Activated naive CD4-positive, alpha-beta T cell treated with anti-CD3 and anti-CD28 coated beads, Interleukin-2, amount 50 U/mL, for 16 hours (primary cell): ENCODE results near the gene MSL3.
A peak's percentile ranks its signal among the peaks of the same experiment; 100 is the strongest.

Experiments
- DNase-seq: peaks from one replicate; pipeline ENCODE4 v3.0.0-alpha.2; 2020

MSL3 gene

DNA sequence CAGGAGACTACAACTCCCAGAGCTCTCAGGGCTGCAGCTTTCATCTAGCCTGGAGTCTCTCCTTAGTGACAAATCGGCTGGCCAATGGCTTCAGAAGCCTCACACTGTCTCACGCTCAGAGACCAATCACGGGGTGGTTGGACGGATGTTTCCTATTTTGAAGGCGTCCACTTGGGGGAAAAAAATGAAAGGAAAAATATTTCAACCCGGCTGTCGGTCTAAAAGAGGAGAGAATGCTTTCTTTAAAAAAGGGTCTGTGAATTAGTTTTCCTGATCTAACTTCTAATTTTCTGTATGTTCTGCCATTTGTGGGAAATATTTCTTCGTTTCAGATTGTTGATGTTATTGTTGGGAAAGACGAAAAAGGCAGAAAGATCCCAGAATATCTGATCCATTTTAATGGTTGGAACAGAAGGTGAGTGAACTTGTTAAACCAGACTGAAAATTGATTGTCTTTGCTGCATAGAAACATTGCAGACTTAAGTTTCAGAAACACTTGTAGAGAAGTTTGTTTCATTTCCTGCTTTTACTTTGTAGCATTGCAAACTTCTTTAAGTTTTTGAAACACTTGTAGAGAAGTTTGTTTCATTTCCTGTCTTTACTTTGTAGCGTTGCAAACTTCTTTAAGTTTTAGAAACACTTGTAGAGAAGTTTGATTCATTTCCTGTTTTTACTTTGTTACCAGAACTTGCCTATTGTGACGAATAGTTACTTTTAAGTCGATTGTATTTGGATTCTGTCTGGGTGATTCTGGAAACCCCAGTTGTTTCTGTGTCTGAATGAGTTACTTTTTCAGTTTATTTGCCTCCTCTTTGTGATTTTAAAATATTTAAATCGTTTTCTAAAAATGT lies 1.6 kb downstream of the MSL3 start:
- peak; percentile 57 for DNase-seq

DNA sequence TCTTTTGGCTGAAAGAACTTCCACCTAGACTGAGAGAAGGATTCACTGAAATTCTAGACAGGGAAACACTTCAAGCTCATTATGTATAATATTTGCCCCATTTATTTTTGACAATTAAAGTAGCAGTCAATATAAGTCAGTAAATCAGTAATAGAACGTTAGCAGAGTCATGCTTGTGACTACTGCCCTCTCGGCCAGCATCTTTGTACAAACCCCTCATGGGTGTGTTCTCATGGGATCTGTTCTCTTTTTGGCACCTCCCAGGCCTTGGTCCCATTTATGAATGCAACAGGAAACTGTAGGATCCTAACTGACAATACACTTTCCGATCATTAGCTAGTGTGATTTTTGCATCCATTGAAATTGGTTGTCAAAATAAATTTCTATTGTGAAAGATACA lies 2.9 kb downstream of the MSL3 start:
- DNase-seq, result no peak

DNA sequence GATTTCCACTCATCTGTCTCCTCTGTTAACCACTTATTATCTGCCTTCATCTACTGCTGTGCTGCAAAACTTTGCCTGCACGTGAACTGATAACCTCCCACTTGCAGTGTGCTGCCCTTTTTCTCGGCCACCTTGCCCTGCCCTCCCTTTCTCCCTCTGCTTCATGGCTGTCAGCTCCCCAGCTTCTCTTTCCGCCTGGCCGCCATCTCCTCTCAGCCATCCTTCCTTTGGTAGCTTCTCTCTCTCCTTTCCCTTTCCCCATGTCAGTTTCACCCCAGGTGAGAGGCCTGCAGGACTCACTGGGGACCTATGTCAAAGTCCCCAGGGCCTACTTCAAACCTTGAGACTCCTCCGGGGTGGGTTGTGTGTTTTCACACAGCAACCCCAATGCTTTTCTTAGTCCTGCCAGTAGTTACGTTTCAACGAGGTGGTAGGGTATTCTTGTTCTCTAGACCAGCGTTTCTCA lies 6.6 kb downstream of the MSL3 start:
- no peak for DNase-seq

DNA sequence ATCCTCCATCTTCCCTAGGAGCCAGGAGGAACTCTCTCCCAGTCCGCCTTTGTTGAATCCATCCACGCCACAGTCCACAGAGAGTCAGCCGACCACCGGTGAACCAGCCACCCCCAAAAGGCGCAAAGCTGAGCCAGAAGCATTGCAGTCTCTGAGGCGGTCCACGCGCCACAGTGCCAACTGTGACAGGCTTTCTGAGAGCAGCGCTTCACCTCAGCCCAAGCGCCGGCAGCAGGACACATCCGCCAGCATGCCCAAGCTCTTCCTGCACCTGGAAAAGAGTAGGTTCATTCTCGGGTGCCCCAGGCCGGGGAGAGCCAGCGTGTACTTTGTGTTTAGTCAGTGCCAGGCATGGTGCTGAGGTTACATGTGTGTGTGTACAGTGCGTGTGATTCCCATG lies 7.4 kb downstream of the MSL3 start:
- peak; percentile 13 for DNase-seq

DNA sequence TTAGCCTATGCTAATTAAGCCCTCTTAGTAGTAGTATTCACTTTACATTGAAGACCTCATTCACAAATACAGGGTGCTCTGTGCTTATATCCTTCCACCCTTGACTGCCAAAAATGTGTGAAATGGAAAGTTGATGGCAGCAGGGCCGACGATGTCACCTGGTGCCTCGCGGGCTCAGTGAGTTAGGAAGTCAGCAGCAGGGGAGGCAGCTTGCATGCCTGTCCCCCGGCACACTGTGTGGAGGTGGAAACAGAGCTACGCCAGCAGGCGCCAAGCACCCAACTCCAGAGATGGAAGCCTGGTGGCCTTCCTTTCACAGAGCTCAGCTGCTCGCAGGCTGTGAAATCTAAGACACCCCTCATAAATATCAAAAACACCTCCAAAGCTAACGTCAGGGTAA lies 8.4 kb downstream of the MSL3 start:
- DNase-seq, result peak; percentile 26

DNA sequence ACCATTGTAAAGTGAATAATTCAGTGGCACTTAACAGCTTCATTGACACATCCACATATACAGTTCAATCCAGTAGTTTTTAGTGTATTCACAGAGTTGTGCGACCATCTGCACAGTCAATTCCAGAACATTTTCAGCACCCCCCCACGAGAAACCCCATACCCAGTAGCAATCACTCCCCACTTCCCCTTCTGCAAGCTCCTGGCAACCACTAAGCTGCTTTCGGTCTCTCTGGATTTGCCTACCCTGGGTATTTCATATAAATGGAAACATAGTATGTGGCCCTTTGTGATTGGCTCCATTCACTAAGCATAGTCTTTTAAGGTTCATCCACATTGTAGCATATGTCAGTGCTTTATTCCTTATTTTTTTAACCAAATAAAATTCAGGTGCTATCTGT lies 10.0 kb downstream of the MSL3 start:
- DNase-seq, result no peak

DNA sequence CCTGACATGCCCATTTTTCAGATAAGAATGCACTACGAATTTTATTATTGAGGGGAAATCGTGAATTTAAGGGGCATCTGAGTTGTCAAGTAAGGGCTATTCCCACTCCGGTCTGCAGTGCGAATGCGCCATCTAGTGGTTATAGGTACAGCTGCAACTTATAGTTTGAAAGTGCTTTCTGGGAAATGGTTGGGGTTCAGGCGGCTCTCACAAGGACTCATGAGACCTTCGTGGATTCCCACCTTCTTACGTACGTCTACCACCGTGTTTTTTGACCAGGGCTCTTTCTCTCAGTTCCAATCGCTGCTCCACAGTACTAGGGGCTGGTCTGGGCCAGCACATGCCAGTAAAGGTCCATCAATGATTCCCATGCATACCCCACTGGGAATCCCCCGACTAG lies 12.3 kb downstream of the MSL3 start:
- DNase-seq, result peak; percentile 29

DNA sequence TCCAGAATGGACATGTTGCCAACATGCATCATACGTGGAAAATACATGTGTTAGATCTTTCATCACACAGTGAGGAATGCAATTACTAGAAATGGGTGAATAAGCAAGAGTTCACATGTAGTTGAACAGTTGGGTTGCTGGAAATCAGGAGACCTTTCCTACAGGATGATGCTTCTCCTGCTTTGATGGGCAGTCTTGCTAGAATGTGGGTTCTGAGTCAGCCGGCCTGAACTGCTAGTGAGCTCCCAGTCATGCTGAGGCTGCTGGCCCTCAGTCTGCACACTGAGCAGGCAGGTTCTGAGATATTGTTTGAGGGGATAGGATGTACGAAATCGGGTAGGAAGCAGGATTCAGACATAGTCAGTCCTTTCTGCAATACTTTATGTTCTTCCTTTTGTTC lies 20.2 kb downstream of the MSL3 start:
- DNase-seq, result no peak

DNA sequence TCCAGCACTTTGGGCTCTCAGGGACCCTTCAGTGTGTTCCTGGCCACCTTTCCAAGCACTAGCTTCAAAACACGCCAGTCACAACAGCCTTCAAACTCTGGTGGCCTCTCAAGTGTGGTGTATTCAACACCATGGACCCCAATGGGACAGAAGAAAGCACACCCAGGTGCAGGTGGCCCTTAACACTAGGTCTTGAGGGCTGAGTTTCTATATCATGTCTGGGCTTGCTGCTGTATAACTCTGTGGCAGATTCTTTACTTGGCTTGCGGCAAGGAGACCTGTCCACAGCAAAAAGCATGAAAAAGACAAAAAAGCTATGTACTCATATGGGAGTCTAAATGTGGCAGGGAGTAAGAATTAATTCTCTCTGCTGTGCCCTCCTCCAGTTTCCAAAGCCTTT lies 23.1 kb downstream of the MSL3 start:
- DNase-seq, result no peak

DNA sequence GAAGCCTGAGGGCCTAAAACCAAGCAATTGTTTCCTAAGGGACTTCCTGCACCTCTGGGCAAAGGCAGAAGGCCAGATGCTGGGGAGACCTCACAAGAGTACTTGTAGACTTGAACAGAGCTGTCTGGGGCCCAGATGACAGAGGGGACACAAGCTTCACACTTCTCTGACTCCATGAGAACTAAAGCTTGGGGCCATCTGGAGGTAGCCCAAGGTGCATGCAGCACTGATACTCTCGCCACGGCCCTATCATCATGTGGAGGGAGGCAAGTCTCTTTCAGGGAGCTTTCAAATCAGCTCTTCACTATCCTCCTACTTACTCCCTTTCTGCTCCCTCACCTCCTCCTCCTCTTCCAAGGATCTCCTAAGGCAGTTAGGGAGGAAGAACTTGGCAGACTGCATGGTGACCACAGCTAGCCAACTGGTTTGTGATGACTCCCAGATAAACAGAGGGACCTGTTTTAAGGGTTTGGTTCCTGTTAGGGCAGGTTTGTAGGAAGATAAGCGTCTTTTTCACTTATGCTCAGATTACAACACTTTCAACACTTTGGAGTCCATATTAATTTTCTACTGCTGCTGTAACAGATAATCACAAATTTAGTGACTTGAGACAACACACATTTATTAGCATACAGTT lies 23.8 kb downstream of the MSL3 start:
- DNase-seq, result no peak

DNA sequence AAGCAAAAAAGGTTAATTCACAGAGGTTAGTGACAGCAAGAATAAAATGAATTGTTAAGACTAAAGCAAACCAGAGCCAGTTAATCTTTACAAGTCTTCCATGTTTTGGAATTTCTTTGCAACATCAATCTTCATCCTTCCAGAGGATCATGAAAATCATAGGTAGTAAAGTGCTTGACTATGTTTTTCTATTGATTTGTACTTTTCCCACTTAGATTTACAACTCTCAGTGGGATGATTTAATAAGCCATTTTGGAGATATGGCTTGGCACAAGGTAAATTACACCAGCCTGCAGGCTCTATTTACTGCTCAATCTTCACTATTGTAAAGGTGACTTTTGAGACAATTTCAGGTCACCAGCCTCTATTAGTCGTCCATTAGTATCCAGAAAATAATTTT lies 26.5 kb downstream of the MSL3 start:
- no peak for DNase-seq

DNA sequence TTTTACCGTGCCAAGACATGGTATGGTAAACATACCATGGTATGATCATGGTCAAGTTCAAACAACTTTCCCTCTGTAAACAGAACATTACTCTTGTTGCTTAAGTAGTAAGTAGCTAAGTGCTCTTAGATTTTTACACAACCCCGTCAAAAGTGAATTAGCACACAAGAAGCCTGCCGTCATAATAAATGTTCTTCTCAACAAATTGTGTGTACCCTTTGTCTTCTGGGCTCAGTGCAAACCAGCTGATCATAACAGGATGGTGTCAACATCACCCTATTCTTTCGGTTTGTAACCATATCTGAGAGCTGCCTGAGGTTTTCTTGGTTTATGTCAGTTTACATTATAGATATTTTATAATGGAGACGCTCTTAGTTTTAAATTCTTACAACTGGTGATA lies 28.8 kb downstream of the MSL3 start:
- DNase-seq, result no peak

DNA sequence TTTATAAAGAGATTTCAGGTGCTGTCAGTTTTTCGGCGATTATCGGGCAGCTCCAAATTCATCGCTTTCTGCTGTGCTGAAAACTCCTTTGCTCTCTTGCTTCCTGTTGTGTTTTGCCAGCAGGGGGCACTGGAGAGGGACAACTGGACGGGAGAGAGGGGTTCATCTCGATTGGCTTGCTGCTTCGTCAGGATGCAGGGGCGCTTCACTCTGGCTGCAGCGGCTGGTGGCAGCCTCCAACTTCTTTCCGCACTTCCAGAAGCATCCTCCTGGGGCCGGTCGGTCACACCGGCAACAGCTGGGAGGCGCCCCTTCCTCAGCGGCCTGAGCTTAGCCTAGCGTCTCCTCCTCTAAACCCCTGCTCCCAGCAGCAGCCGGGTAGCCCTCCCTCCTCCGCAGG lies 29.5 kb downstream of the MSL3 start:
- peak; percentile 76 for DNase-seq

DNA sequence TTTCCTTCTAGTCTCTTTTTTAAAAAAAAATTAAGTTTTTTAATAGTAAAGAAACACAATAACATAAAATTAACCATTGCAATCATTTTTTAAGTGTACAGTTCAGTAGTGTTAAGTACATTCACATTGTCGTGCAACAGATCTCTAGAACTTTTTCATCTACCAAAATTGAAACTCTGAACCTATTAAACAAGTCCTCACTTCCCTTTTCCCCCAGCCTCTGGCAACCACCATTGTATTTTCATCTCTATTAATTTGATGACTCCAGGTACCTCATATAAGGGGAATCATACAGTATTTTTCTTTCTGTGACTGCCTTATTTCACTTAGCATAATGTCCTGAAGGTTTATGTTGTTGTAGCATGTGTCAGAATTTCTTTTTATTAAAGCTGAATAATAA lies 31.8 kb downstream of the MSL3 start:
- DNase-seq, result no peak

DNA sequence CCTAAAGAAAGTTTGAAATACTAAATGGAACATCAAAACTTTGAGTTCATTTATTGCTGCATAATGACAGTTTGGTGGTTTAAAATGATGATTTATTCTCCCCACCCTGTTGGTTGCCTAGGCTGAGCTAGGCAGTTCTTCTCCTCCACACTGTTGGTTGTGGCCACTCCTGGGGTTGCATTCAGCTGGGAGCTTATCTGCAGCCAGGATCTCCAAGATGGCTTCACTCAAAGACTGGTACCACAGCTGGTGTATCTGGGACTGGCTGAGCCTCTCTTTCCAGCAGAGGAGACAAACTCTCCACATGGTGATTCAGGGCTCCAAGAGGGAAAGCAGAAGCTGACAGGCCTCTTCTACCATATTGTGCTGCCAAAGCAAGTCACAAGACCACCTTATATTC lies 33.1 kb downstream of the MSL3 start:
- DNase-seq, result no peak

DNA sequence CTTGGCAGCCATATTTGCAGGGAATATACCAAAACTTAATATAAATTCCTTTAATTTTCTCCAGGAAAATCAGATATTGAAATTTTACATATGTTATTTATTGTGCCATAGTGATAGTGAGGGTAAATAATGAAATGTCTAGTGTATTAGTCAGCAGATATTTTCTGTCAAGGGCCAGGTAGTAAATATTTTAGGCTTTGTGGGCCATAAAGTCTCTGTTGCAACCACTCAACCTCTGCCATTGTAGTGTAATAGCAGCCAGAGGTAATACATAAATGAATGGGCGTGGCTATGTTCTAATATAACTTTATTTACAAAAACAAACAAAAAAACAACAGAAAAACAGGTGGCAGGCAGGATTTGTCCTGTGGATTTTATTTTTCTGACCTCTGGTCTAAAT lies 33.5 kb downstream of the MSL3 start:
- no peak for DNase-seq

DNA sequence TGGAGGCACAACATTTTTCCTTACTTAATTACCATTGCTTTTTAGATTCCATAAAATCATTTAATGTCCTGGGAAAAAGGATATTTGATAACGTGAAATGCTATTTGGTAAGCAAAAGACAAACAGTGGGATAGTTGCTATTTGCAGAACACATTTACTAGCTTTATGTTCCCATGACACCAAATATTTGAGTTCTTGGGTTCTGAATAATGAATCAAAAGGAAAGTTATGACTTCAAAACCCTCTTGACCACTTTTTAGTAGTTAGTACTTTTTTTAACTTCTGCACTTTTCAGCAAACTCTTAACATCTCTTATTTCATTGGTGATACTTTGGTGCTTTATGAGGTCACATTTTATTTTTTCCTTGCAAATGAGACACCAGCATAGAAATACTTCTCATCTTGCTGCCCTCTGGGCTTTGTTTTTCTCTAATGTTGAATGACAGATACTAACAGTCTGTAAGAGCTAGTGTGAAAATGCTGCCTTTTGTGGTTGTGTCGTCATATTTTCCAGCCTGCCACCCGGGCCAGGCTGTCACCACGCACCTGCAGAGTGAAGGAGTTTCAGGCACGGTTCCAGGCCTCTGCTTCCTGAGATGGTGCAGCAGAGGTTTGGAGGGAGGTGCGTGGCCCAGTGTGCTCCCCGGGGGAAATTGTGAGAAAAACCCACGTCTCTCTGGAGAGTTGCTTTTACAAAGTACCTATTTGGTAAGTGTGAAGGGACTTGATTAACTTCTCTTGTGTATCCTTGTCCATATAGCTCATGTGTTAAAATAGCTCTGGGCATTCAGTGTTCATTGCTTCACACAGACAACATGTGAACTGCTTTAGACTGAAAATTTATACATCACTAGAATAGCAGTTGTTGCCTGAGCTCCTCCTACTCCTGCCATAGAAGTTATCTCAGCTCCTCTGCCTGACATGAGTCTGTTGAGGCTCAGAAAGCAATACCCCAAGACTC lies 34.7 kb downstream of the MSL3 start:
- DNase-seq, result peak; percentile 74

DNA sequence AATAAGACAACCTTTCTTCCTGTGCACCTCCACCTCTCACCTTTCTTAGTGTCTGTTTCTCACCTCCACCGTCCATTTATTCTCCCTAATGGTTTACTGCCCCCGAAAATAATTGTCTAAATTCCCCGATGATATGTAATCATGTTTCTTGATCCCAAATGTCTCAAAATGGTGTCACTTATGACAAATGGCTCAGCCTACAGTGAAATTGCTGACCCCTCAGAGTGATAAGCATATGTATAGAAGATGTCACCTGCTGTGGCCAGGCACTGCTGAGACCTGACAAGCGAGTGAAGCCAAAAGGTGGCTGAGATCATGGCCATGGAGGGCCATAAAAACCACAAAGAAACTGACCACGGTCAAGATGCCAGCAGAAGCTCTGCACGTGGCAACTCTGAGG lies 35.7 kb downstream of the MSL3 start:
- DNase-seq, result no peak

DNA sequence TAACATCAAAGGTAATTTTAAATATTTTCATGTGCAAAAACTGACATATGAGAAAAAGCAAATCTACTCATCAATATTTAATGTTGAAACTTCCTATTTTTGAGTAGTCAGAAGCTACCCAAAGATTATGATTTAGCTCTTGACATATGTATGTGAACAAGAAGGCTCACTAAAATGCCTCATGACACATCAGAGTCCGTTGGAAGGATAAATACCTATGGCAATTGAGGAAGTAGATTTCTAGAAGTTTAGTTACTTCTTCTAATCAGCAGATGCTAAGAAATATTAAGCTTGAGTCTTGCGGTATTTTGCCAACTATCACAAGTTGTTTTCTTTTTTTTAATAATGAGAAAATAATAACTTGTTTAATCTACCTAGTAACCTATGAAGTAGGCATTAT lies 55.3 kb downstream of the MSL3 start:
- no peak for DNase-seq
